Tongue (tissue), 2 donors: ENCODE data around the gene KLRF1. TPM values are rescaled to one million over a fixed set of nuclear protein-coding genes. Genes with fewer than 3 reads are reported as not detected.
A peak's percentile ranks its signal among the peaks of the same experiment; 100 is the strongest.
"Not testable (repeated sequence)": the region's sequence is repeated elsewhere in the genome, so short reads cannot be mapped to it uniquely, and the experiment has no call there.

Experiments
- DNase-seq: peaks from one replicate; pipeline ENCODE4 v3.0.0-alpha.2; 2015
- total RNA-seq: library from RNA; depleted of rRNA; stranded (reverse); fragments of >200 nt; gene quantifications from one replicate; pipeline ENCODE4 v1.2.3, GENCODE V29; 2014

KLRF1 gene
- total RNA-seq, 1 donor from 2014 or later, result 0.51 TPM

DNA sequence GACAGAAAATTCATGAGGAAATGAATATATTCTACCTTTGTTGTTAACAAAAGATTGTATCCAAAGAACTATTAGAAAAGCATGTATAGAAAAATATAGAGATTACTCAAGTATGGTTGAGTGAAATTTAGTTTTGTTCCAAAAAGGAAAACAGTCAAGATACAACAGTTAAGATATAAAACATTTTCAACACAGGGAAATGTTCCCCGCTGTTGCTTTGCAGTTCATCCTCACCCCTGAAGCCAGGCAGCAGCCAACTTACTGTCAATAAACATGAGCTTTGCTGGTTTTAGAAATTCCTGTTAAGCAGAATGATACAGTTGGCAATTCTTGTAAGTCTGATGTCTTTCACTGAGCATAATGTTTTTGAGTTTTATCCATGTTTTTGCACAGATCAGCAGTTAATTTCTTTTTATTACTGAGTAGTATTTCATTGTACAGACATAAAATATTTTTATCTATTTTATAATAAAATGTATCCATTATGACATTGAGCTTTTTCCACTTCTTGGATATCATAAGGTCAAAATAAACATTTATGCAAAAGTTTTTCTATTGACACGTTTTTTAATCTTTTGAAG lies 43.1 kb downstream of the KLRF1 start:
- DNase-seq, result peak; percentile 21

DNA sequence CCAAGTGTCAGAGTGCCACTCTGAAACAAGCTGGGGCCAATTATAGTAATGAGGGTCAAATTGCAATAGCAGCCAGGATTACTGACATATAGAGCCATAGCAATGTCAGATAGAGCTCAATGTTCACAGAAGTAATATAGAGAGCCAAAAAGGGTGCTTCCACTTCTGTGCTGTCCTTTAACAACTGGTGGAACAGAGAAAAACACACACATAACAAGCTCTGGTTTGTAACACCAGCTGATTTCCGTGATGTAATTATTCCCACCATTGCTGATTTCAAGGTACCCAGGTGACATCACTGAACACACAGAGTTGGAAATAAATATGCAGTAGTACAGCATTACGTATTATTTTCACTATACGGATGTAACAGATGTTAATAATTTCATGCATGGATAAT lies 44.9 kb downstream of the KLRF1 start:
- DNase-seq, result peak; percentile 25

DNA sequence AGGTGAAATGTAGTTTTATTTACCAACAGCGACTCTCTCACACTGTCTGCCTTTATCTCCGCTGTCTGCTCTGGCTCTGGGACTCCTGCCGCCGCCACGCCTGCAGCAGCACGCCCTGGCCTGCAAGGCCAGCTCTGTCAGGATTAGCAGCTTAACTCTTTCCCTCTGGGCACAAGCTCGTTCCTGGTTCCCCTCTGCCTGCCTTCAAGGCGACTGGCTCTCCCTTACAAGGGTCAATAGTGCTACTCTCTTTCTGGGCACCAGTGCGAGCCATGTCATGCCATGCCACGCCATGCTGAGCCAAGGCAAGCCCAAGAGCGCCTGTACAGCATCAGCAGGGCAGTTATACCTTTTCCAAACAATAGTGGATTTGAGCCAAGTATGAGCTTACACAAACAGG lies 45.5 kb downstream of the KLRF1 start:
- DNase-seq, result peak; percentile 55

DNA sequence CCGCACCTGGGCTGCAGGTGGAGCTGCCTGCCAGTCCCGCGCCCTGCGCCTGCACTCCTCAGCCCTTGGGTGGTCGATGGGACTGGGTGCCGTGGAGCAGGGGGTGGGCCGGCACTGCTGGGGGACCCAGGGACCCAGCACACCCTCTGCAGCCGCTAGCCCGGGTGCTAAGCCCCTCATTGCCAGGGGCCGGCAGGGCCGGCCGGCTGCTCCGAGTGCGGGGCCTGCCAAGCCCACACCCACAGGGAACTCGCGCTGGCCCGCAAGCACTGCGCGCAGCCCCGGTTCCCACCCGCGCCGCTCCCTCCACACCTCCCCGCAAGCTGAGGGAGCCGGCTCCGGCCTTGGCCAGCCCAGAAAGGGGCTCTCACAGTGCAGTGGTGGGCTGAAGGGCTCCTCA lies 48.8 kb downstream of the KLRF1 start:
- not testable (repeated sequence) for DNase-seq

DNA sequence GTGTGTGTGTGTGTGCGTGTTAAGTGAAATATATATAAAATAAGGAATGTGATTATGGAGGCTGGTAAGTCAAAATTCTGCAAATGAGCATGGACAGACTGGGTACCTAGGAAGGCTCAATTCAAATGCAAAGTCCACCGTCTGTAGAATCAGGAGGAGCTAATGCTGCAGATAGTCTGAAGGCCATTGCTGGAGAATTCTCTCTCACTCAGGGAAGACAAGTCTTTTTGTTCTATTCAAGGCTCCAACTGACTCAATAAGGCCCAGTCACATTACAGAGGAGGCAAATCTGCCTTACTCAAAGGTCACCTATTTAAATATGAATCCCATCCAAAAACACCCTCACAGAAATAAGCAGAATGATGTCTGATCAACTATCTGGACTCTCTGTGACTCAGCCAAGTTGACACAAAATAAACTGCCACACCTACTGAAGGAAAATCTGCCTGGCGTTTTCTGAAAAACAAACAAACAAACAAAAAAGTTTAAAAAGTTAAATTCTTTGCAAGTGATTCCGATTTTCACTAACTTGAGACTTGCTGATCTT lies 53.3 kb downstream of the KLRF1 start:
- DNase-seq, result no peak

DNA sequence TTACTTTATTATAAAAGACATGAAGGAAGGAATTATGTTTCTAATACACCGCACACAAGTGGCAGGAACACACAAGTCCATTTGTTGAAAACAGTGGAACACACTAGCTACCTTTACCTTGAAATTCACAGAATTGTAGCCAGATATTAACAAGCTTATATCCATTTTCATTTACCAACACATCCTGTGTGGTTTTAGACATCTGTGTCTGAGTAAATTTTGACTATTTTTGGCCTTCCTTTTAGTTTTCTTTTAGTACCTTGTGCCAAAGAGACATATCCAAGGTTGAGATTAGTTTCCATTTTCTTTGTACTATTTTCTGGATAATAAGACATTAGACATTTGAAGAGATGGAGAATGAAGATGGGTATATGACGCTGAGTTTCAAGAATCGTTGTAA lies 54.0 kb downstream of the KLRF1 start, which contains the start of gene KLRF2:
Gene KLRF2 (plus strand): TSS at position 244 of the 400 bp plus-strand sequence. CDS start 107 bp downstream, at position 351.
- no peak for DNase-seq

DNA sequence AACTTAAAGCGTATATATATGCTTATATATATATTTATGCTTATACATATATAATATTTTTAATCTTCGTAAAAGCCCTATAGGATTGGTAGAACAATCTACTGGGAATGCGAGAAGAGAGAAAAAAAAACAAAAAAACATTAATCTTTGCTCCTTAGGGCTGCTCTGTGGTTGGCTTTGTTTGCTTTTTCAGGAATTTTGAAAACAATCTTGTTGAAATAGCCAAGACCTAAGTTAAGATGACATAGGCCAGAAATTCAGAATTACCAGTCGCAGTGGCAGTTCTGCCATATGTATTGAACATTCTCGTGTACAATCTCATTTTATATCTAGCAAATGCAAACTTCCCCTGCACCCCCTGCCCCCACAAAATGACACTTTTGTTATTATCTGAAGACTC lies 54.7 kb downstream of the KLRF1 start:
- DNase-seq, result no peak

DNA sequence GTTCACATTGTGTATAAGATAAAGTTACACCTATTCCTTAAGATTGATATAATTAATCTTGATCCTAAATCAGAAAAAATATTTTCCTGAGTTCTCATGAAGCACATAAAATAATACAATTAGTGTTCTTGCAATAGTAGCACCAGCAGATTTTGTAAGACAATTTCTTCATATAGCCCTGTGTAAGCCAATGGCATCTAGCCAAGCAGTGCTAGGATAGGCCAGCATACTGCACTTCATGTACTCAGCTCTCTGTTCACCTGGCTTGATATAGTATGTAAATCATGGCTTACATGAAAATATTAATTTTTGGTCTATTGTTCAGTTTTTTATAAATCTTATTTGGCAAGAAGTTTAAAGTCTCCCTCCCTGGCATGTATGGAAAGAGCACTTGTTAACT lies 55.9 kb downstream of the KLRF1 start:
- DNase-seq, result peak; percentile 34

DNA sequence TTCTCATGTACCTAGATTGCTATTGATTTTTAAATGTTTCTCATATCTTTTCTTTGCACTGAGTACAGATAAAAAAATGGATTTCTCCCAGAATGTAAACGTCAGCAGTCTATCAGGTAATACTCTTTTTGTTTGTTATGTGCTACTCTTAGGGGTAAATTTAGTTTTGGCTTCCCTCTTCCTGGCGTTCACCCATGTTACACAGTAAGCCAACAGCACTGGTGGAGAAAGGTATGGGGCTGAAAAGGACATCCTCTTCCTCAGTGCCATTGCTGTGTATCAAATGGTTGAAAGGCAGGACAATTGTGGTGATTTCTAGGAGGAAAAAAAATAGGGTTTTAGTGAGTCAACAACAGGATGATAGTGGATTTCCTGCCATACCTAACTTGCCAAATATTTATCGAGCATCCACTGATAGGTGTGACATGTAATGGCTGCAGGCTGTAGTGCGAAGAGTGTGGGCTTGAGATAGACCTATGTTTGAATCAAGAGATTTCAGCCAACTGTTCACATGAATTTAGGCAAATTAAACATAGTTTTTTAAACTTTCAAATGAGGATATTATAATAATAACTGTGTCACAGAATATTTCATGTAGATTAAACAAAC lies 61.5 kb downstream of the KLRF1 start:
- no peak for DNase-seq

Other genes with a start within 250 kb of the KLRF1 start
- 0.41 TPM for gene KLRB1, start 219.6 kb upstream of the KLRF1 start, total RNA-seq
- 12.4 TPM for gene CLEC2D, start 157.8 kb upstream of the KLRF1 start, total RNA-seq
- gene CLECL1, start 94.4 kb upstream of the KLRF1 start, total RNA-seq, result 0.41 TPM
- gene CD69, start 66.6 kb upstream of the KLRF1 start, total RNA-seq, result 4.6 TPM
- gene CLEC2B, start 41.9 kb downstream of the KLRF1 start, total RNA-seq, result 25.2 TPM
- not detected for gene KLRF2, start 54.0 kb downstream of the KLRF1 start, total RNA-seq
- not detected for gene CLEC2A, start 104.9 kb downstream of the KLRF1 start, total RNA-seq
- not detected for gene CLEC12A, start 143.9 kb downstream of the KLRF1 start, total RNA-seq
- not detected for gene CLEC1B, start 171.6 kb downstream of the KLRF1 start, total RNA-seq
- gene CLEC12B, start 183.1 kb downstream of the KLRF1 start, total RNA-seq, result not detected
- 0.82 TPM for gene CLEC9A, start 203.2 kb downstream of the KLRF1 start, total RNA-seq